ENCODE data around the gene TMUB1. TPM values are rescaled to one million over a fixed set of nuclear protein-coding genes. Genes with fewer than 3 reads are reported as not detected.

The TMUB1 gene
- polyA plus RNA-seq, 4 donors, result 66.4 to 144 (median 77.2) TPM

DNA sequence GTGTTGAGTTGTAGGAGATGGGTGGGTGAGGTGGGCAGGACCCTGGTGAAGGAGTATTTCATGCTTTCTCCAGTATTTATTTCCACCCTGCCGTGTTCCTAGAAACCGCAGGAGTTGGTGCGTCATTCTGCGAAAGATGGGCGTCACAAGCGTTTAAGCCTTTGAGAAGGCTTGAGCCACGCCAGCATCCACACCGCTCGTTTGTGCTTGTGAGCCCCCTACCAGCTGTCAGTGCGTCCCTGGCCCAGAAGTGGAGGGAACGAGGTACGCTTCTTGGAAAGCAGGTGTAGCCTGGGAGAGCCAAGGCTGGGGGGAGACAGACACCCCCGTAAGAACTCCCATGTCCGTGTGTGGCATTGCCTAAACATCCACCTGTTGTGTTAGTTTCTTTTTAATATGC lies 8.7 kb upstream of the TMUB1 start:
- H3K4me1 ChIP-seq (ENCODE audit: control insufficient read depth in 3 of 3, insufficient read depth in 2 of 3, low read depth in 1 of 3, low read length in 2 of 3), result peaks cover 0 to 29% (median 4%) of the 10 kb centered on the region in 3 donors
- H3K27ac ChIP-seq (ENCODE audit: low read depth in 1 of 3, low read length in 2 of 3), result no peak overlapping the region
- no peak overlapping the region for H3K4me3 ChIP-seq (ENCODE audit: low read depth in 1 of 3, low read length in 3 of 3)
- no peaks in the 10 kb centered on the region for H3K27me3 ChIP-seq (ENCODE audit: control insufficient read depth in 3 of 3, insufficient read depth in 3 of 3, low read length in 3 of 3)
- no peak for DNase-seq
- H3K9me3 ChIP-seq (ENCODE audit: control insufficient read depth in 2 of 2, insufficient read depth in 1 of 2, low read depth in 1 of 2, low read length in 1 of 2), result no peaks in the 10 kb centered on the region
- 89 to 90% (median 90%) methylated on average over 14 of the region's 14 CpGs for WGBS, 3 donors
- FAIRE-seq, result no peak
- peaks cover 0 to 61% (median 0%) of the 10 kb centered on the region in 3 donors for H3K36me3 ChIP-seq (ENCODE audit: control insufficient read depth in 3 of 3, insufficient read depth in 2 of 3, low read depth in 1 of 3, low read length in 3 of 3)

DNA sequence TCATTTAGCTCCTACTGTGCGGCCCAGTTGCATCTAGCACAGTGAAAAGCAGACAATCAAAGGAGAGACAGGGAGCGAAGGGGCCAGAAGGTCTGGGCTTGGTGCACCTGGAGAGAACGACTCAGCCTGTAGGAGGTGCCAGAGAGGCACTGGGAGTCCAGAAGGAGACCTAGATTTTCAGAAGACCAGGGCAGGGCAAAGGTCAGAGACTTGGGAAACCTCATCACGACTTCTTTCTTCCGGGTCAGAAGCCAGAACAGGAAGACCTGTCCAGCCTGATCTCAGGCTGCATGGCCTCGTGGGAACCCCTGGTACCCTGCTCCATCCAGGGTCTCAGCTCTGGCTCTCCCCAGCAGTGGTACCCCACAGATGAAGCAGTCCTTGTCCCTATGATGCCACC lies 8.1 kb upstream of the TMUB1 start:
- Histone ChIP-seq H3K27me3 (ENCODE audit: control insufficient read depth in 3 of 3, insufficient read depth in 3 of 3, low read length in 3 of 3) (no peaks in the 10 kb centered on the region), H3K36me3 (ENCODE audit: control insufficient read depth in 3 of 3, insufficient read depth in 2 of 3, low read depth in 1 of 3, low read length in 3 of 3) (peaks cover 0 to 57% (median 0%) of the 10 kb centered on the region in 3 donors), H3K4me1 (ENCODE audit: control insufficient read depth in 3 of 3, insufficient read depth in 2 of 3, low read depth in 1 of 3, low read length in 2 of 3) (peaks cover 0 to 29% (median 4%) of the 10 kb centered on the region in 3 donors), H3K27ac (ENCODE audit: low read depth in 1 of 3, low read length in 2 of 3) (peak overlapping the region in 1 of 3 donors; percentile 29), H3K9me3 (ENCODE audit: control insufficient read depth in 2 of 2, insufficient read depth in 1 of 2, low read depth in 1 of 2, low read length in 1 of 2) (no peaks in the 10 kb centered on the region), H3K4me3 (ENCODE audit: low read depth in 1 of 3, low read length in 3 of 3) (no peak overlapping the region)
- DNase-seq (peak; percentile 80 to 93), FAIRE-seq (no peak)
- 36 to 44% (median 39%) methylated on average over 6 of the region's 6 CpGs for WGBS, 3 donors

DNA sequence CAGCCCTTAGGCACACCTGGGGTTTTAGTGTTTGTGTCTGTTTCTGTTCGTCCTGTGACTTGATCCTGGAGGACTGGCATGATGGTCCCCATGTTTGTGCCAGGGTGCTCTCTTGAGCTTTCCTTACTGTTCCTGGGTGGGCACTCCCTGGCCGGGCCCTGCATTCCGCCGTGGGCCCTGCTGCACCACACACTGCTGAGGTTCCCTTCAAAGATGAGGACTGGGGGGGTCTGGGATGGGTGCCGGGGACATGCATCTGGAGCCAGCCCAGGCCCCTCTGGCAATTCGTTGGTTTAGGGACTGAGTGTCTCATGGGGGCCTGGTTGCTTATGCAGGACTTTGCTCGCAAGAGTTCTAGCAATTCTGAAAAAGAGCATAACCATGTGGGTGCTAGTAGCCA lies 7.7 kb upstream of the TMUB1 start:
- DNase-seq, result no peak
- Histone ChIP-seq H3K4me3 (ENCODE audit: low read depth in 1 of 3, low read length in 3 of 3) (no peak overlapping the region), H3K9me3 (ENCODE audit: control insufficient read depth in 2 of 2, insufficient read depth in 1 of 2, low read depth in 1 of 2, low read length in 1 of 2) (no peaks in the 10 kb centered on the region), H3K4me1 (ENCODE audit: control insufficient read depth in 3 of 3, insufficient read depth in 2 of 3, low read depth in 1 of 3, low read length in 2 of 3) (peaks cover 0 to 29% (median 4%) of the 10 kb centered on the region in 3 donors), H3K27me3 (ENCODE audit: control insufficient read depth in 3 of 3, insufficient read depth in 3 of 3, low read length in 3 of 3) (no peaks in the 10 kb centered on the region), H3K36me3 (ENCODE audit: control insufficient read depth in 3 of 3, insufficient read depth in 2 of 3, low read depth in 1 of 3, low read length in 3 of 3) (peaks cover 0 to 55% (median 0%) of the 10 kb centered on the region in 3 donors), H3K27ac (ENCODE audit: low read depth in 1 of 3, low read length in 2 of 3) (no peak overlapping the region)
- WGBS, 3 donors, result 88 to 89% (median 89%) methylated on average over 7 of the region's 7 CpGs
- no peak for FAIRE-seq

DNA sequence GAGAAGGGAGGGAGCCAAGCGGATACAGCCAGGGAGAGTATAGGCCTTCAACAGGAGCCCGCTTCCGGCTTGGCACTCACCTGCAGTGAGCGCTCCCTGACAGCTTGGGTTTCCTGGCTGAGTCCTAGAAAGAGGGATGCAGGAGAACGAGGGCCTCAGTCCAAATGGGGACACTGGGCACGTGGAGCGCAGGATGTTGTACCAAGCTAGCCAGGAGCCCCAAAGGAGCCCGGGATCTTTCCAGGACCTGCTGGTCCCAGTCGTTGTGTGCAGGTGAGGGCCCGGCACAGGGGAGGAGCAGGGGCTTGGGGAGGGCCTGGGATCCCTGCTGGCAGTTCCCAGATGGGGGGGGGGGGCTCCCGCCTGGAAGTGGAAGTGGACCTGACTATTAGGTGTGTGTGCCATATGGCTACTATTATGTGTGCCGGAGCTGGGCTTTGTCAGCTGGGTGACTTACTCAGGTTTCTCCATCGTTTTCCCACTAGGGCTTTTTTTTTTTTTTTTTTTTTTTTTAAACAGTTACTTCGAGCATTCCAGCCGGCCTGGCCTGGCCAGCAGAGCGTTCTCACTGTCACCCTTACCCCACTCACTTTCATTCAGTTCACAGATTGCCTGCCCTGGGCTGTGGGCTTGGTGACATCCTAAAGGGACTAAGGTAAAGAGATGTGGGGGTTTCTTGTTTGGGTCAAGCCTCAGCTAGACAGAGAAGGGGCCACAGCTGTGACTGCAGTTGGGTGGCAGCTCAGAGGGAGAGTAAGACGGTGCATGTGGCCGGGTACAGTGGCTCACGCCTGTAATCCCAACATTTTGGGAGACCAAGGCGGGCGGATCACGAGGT lies 6.8 kb upstream of the TMUB1 start:
- peaks cover 0 to 38% (median 4%) of the 10 kb centered on the region in 3 donors for H3K4me1 ChIP-seq (ENCODE audit: control insufficient read depth in 3 of 3, insufficient read depth in 2 of 3, low read depth in 1 of 3, low read length in 2 of 3)

DNA sequence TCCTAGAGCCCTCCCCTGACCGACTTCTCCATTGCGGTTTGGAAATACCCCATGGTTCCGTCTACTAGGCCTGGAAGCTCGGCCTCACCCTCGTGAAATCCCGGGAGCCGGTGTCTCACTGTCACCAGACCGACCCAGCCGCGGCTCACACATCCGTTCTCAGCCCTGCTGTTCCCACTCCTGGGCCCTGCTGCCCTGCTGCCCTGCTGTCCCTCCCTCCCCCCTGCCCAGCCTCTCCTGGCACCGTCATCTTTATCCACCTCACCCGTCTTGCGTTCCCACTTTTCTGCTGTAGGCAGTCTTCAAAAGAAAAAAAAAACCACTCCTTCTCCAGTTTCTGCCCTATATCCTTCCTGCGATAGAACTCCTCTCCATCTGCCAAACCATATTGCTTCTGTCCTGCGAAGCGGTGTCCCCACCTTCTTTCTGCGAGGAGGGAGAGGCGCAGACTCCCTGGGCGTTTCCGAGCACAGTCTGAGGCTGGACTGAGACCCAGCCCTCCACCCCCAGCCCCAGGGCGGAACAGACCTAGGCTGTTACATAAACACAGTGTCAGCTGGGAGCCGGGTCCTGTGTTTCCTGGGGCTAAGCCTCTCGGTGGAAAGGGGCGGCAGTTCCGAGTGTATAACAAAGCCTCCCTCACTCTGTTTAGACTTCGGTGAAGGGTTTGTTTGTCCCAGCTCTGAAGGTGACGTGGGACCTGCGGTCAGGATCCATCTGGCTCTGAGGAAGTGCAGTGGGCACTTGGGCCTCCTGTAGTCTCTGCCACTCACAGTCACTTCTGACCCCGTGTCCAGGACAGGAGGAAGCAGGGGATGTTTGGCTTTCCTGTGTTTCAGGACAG lies 5.8 kb upstream of the TMUB1 start:
- H3K27me3 ChIP-seq (ENCODE audit: control insufficient read depth in 3 of 3, insufficient read depth in 3 of 3, low read length in 3 of 3), result no peaks in the 10 kb centered on the region
- peak overlapping the region in 1 of 3 donors; percentile 71 for H3K4me3 ChIP-seq (ENCODE audit: low read depth in 1 of 3, low read length in 3 of 3)
- peaks cover 0 to 45% (median 0%) of the 10 kb centered on the region in 3 donors for H3K36me3 ChIP-seq (ENCODE audit: control insufficient read depth in 3 of 3, insufficient read depth in 2 of 3, low read depth in 1 of 3, low read length in 3 of 3)
- WGBS, 3 donors, result 49 to 81% (median 65%) methylated on average over 30 of the region's 30 CpGs
- peak overlapping the region in 2 of 3 donors; percentile 63 to 89 for H3K27ac ChIP-seq (ENCODE audit: low read depth in 1 of 3, low read length in 2 of 3)
- H3K9me3 ChIP-seq (ENCODE audit: control insufficient read depth in 2 of 2, insufficient read depth in 1 of 2, low read depth in 1 of 2, low read length in 1 of 2), result no peaks in the 10 kb centered on the region
- no peak for FAIRE-seq
- peak; percentile 20 to 73 for DNase-seq
- H3K4me1 ChIP-seq (ENCODE audit: control insufficient read depth in 3 of 3, insufficient read depth in 2 of 3, low read depth in 1 of 3, low read length in 2 of 3), result peaks cover 0 to 41% (median 4%) of the 10 kb centered on the region in 3 donors

More for the DNA sequence above, 6.8 kb upstream of the TMUB1 start:
- FAIRE-seq, result no peak
- H3K4me3 ChIP-seq (ENCODE audit: low read depth in 1 of 3, low read length in 3 of 3), result no peak overlapping the region
- H3K9me3 ChIP-seq (ENCODE audit: control insufficient read depth in 2 of 2, insufficient read depth in 1 of 2, low read depth in 1 of 2, low read length in 1 of 2), result no peaks in the 10 kb centered on the region
- DNase-seq, result no peak
- WGBS, 3 donors, result 81 to 87% (median 84%) methylated on average over 22 of the region's 22 CpGs
- H3K27me3 ChIP-seq (ENCODE audit: control insufficient read depth in 3 of 3, insufficient read depth in 3 of 3, low read length in 3 of 3), result no peaks in the 10 kb centered on the region
- H3K27ac ChIP-seq (ENCODE audit: low read depth in 1 of 3, low read length in 2 of 3), result peak overlapping the region; percentile 6 to 89 (median 63)
- peaks cover 0 to 49% (median 0%) of the 10 kb centered on the region in 3 donors for H3K36me3 ChIP-seq (ENCODE audit: control insufficient read depth in 3 of 3, insufficient read depth in 2 of 3, low read depth in 1 of 3, low read length in 3 of 3)

DNA sequence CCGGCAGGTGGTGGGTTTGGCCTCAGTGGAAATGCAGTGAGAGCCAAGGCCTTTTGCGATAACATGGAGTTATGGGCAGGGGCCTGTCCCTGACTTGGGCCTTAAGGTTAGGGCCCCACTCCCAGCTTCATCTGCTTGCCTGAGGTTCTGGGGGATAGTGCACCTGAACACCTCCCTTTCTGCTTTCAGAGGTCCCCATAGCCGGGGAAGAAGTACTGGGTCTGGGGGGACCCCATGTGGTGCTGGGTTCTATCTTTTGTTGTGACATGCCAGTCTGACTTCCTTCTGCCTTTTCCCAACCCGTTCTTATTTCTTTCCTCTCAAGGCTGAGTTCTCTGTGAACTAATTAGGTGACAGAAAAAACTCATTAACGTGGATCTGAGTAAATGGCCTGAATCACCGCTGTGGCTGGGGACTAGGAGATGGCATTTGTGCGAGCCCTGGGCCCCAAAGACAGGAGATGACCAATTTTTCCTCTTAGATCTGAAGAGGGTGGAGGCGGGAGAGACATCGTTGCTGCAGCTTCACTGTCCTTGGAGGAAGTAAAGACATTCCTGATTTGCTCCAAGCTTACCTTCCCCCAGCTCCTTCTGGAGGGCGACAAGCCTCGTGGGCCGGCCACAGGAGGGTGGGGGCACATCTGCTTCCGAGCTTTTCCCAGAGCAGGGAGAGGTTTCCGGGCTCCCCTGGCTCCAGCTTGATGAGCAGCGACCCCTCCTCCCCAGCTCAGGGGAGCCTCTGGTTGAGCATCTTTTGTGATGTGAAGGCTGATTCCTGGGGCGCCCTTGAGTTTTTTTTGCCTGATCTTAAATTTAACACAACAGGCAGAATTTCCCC lies 4.9 kb upstream of the TMUB1 start:
- peaks cover 0 to 36% (median 0%) of the 10 kb centered on the region in 3 donors for H3K36me3 ChIP-seq (ENCODE audit: control insufficient read depth in 3 of 3, insufficient read depth in 2 of 3, low read depth in 1 of 3, low read length in 3 of 3)
- peaks cover 0 to 48% (median 4%) of the 10 kb centered on the region in 3 donors for H3K4me1 ChIP-seq (ENCODE audit: control insufficient read depth in 3 of 3, insufficient read depth in 2 of 3, low read depth in 1 of 3, low read length in 2 of 3)
- H3K9me3 ChIP-seq (ENCODE audit: control insufficient read depth in 2 of 2, insufficient read depth in 1 of 2, low read depth in 1 of 2, low read length in 1 of 2), result no peaks in the 10 kb centered on the region
- H3K27me3 ChIP-seq (ENCODE audit: control insufficient read depth in 3 of 3, insufficient read depth in 3 of 3, low read length in 3 of 3), result no peaks in the 10 kb centered on the region
- peak overlapping the region in 2 of 3 donors; percentile 71 to 91 for H3K4me3 ChIP-seq (ENCODE audit: low read depth in 1 of 3, low read length in 3 of 3)
- peak overlapping the region; percentile 63 to 89 (median 83) for H3K27ac ChIP-seq (ENCODE audit: low read depth in 1 of 3, low read length in 2 of 3)
- no peak for FAIRE-seq
- peak in 1 of 2 donors; percentile 20 for DNase-seq
- WGBS, 3 donors, result 43 to 54% (median 53%) methylated on average over 16 of the region's 16 CpGs

DNA sequence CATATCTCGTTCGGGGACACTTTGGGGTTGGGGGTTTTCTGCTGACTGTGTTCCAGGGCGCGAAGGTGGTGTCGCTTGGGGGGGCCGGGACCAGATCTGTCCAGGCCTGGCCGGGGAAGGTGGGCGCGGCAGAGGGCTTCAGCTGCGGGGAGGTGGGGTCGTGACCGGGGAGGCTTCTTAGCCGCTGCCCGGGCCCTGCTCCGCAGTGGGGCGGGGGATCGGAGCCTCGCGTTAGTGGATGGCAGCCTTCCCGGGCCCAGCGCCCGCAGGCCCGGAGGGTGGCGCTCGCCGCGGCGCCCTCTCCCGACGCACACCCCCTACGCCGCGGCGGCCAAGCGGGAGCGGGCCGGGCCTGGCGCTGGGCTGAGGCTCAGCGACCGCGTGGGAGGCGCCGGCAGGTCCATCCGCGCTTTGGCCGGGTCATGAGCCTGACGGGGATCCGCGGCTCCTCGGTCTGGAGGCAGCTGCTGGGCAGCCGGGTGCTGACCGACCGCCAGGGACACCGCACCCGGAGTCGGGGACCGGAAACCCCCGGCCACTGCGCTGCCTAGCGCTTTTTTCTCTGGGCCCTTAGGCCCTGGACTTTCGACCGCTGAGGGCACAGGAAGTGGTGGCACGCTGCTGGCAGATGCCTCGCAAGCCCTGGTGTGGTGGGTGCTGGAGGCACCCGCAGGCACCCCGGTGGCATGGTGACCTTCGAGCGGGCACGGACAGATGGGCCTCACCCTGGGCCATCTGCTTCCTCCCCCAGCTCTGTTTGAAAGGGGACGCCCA lies 4.1 kb upstream of the TMUB1 start:
- H3K4me3 ChIP-seq (ENCODE audit: low read depth in 1 of 3, low read length in 3 of 3), result peak overlapping the region; percentile 55 to 91 (median 71)
- WGBS, 3 donors, result 2% methylated on average over 48 to 70 of the region's 70 CpGs
- H3K36me3 ChIP-seq (ENCODE audit: control insufficient read depth in 3 of 3, insufficient read depth in 2 of 3, low read depth in 1 of 3, low read length in 3 of 3), result peaks cover 0 to 33% (median 0%) of the 10 kb centered on the region in 3 donors
- FAIRE-seq (no peak), DNase-seq (peak; percentile 77 to 78)
- H3K27me3 ChIP-seq (ENCODE audit: control insufficient read depth in 3 of 3, insufficient read depth in 3 of 3, low read length in 3 of 3), result no peaks in the 10 kb centered on the region
- H3K9me3 ChIP-seq (ENCODE audit: control insufficient read depth in 2 of 2, insufficient read depth in 1 of 2, low read depth in 1 of 2, low read length in 1 of 2), result no peaks in the 10 kb centered on the region
- peak overlapping the region; percentile 63 to 89 (median 83) for H3K27ac ChIP-seq (ENCODE audit: low read depth in 1 of 3, low read length in 2 of 3)
- peaks cover 0 to 52% (median 6%) of the 10 kb centered on the region in 3 donors for H3K4me1 ChIP-seq (ENCODE audit: control insufficient read depth in 3 of 3, insufficient read depth in 2 of 3, low read depth in 1 of 3, low read length in 2 of 3)
